ENCODE data around the gene REEP1.

Gene REEP1

DNA sequence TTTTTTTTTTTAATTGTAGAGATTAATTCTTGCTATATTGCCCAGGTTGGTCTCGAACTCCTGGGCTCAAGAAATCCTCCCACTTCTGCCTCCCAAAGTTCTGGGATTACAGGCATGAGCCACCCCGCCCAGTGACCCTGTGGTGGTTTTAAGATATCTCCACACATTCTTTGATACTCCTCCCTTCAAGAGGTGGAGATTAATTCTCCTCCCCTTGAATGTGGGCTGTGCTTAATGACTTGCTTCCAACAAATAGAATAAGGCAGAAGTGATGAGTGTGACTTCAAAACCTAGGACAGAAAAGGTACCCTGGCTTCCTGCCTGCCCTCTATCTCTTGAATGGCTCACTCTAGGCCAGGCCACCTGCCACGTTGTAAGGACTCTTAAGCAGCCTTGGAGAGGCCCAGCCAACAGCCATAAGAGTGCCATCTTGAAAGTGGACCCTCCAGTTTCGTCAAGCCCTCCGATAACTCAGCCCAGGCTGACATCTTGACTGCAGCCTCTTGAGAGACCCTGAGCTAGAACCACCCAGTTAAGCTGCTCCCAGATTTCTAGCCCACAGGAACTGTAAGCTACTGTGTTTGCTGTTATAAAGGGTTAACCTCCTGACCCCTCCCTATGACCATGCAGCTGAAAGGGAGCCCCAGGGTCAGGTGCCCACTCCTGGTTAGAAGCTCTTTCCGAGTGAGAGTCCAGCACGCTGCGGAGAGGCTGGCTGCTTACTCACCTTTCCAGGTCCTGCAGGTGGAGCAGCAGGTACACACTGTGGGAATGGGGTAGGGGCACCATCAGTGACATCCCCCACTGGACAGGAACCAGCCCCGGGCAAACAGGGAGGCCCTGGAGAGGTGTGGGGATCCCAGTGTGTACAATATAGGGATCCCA is 110.5 kb downstream of the REEP1 start:
- in situ Hi-C loops (cut with HindIII; ENCODE audit: low sequenced_read_pairs) = no loop called here

DNA sequence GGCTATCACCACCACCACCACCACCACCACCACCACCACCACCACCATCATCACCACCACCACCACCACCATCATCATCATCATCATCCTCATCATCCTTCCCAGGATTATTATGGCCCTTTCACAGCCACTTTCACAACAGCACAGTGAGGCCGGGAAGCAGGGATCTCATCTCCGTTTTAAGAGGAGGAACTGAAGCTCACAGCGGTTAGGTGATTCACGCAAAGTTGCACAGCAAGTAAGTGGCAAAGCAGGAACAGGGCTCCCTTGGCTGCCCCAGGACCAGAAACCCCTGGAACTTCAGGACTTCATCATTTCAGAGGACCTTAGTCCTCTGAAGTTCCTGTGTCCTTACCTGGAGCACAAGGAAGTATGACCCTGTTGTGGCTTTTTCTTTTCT is 111.4 kb downstream of the REEP1 start:
- in situ Hi-C loops (cut with HindIII; ENCODE audit: low sequenced_read_pairs) = no loop called here

DNA sequence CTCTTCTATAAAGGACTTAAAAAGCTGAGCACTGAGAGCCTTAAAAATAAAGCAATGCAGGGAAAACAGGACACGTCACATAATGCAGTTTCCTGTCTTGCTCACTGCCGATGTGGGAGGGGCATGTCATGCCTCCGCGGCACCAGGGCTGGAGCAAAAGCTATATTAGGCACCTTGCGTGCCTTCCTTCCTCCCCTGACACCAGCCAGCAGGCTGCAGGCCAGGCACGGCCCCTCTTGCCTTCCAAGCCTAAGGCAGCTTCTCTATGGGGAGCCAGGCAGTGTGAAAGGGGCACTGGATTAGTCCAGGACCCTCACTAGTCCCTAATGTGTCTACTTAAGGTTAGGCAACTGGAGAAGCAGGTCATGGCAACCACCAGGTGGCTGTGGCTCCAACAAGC is 111.8 kb downstream of the REEP1 start:
- in situ Hi-C loops (cut with HindIII; ENCODE audit: low sequenced_read_pairs) = no loop called here

DNA sequence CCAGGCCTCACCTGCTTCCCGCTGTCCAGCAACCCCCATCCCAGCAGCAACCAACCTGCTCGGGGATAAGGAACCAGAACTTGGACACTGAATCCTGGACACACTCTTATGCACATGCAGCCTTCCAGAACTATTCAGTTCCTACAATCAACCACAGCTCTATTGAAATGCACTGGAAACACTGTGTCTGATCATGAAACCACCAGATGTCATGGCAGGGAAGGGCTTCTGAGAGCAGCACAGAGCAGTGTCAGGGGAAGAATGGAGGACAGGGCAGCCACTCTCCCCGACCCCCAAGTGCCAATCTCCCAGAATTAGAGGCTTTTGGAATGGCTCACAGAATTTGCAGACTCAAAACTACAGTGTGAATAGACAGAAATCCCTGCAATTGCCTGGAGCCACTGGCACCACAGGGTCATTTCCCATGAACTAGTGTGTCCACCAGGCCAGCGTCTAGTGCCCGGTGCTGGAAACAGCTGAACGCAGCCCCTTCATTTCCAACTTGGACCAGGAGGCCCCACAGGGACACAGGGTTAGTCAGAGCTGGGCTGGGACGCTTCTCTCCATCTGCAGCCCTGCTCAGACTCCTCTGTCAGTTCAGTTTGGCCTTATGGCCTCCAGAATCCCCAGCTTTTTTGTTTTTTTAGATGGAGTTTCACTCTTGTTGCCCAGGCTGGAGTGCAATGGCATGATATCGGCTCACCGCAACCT is 112.6 kb downstream of the REEP1 start:
- in situ Hi-C loops (cut with HindIII; ENCODE audit: low sequenced_read_pairs) = no loop called here

DNA sequence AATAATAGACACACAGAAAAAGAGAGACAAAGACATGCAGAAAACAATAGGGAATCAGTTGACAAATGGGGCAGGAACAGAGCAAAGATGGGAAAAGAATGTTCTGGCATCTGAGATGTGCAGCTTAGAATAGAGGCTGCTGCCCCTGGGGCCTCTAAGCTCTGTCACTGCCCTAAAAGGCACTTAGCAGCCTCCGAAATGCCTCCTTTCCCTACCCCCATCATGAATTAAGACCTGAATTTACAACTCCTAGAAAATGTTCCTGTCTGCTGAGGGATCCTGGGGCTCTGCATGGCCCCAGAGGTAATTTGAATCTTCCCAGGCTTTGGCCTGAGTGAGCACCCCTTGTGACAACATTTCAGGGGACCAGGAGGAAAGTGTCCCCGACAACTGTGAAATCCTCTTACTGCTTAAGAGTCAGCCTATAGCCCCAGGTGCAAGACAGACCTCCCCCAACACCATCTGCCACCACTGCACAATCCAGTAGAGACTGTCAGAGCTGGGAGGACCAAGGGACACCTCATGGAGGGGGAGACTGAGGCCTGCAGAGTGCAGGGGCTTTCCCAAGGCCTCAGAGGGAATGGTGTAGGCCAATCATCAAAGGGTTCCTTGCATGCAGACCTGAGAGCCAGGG is 113.4 kb downstream of the REEP1 start:
- in situ Hi-C loops (cut with HindIII; ENCODE audit: low sequenced_read_pairs) = no loop called here

DNA sequence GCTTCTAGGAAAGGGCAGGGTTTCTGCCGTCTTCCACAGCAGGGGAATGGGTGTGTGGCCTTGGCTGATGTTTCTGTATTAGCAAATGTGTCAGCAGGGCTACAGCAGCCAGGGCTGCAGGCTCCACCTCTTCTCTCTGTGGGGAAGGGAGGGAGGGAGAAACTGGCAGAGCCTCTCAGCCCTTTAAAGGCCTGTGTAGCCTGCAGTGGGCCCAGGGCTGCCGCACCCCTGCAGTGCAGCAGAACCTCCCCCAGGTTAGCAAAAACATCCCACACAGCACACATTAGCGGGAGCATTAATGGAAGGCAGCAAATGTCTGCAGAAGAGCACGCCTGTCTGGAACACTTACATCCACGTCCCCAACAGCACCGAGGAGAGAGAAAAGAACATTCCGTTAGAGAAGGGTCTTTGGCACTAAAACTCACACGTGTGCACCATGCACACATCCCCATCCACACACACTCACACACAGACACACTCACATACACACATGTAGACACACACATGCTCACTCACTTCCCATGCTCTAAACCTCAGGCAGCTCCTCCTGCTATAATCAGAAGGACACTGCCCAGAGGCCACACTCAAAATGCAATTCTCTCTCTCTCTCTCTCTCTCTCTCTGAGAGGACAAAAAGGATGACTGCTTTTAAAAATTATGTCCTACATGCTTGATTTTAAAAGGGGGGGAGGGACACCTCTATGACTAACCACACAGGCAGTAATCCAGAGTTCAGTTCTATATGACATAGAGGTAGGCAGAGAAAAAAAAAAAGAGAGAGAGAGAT is 114.1 kb downstream of the REEP1 start:
- in situ Hi-C loops (cut with HindIII; ENCODE audit: low sequenced_read_pairs) = no loop called here

DNA sequence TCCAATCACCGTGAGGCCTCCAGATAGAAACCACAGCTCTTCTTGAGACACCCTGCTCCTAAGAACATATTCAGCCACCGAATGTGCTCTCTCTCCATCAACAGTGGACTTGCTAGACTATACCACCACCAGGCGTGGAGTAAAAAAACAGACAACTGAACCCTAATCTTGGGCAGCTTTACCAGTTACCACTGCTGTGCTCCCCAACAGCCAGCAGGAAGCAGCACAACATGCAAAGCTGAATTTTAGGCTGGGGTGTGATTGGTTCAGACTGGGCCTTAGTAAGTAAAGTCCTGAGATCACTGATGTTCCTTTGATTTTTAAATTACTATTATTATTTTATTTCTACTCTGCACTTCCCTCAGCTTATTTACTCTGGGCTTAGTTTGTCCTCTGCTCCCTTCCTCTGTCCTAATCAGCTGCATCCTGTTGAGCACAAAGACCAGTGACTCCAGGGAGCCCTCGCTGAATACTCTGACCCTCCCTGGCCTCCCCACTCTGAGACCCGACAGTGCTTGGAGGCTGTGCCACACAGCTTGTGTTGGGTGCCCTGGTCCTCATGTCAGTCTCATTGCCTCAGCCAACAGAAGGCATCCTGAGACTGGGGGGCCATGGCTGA is 116.3 kb downstream of the REEP1 start:
- in situ Hi-C loops (cut with HindIII; ENCODE audit: low sequenced_read_pairs) = no loop called here

DNA sequence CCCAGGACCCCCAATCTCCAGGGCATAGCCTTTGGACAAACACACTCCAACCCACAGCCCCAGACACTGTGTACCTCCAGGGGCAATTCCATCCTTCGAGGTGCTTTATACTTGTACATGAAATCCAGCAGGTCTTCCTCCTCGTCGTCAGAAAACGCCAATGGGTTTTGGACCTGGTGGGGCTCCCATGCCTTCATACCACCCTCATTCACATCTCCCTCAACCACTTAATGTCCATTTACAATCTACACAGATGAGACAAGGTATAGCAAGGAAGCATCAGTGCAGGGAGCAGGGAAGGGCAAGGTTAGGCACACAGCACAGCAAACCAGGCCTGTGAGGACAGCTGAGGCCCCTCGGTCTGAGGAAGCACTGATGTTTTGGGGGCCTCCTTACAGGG is 117.5 kb downstream of the REEP1 start:
- in situ Hi-C loops (cut with HindIII; ENCODE audit: low sequenced_read_pairs) = no loop called here

DNA sequence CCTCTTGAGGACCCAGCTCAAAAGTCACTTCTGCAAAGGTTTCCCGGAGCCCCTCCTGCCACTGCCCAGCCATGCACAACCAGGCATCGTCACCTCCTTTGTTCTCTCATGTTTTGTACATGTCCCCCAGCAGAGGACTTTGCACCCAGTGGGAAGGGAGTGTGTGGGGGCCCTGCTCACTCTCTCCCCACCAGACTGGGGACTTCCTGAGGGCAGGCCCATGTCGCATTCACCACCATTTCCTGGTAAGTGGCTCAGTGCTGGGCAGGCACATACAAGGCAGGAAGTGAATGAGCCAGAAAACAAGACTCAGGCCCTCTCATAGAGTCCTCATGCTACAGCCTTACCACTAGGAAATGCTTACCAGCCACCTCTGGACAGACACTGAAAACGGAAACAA is 119.3 kb downstream of the REEP1 start:
- in situ Hi-C loops (cut with HindIII; ENCODE audit: low sequenced_read_pairs) = no loop called here

DNA sequence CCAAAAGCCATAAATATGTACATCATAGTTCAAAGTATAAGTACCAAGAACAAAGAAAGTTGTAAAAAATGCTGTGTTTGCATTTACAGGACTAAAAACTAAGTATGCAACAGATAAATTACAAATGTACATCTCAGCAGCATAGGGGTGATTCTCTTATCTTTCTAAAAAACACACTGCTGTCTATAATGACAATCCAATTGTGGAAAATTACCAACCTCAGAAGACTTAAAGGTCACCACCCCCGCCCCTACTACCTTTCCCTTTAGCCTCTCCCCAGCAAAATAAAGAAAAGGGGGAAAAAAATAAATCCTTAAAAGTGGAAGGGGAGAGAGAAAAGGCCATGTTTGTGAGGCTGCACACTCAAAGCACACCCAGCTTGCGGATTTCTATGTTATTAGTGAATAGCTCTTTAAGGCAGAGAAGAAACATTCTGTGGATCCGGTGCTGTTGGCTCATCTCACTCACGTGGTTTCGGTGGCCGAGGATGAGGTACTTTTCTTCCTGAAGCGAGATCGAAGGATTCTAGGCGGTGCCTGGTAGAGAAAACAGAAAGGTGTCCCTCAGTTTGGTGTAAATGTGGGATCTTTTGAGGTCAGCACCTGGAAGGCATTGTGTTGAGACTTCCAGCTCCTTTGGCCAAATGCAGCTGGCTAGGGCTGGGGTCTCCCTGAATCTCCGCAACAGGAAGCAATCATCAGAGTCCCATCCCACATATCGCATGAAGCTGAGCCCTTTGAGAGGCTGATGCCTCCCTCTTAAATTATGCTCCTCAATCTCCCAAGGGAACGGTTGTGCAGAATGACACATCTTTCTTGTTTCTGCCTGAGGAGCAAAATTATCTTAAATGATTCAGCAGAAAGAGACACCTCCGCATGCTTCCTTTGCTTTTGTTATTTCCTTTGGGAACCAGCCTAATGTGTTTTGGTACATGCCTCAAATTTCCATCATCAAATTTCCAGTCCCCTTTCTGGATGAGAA is 120.6 kb downstream of the REEP1 start:
- in situ Hi-C loops (cut with HindIII; ENCODE audit: low sequenced_read_pairs) = no loop called here

DNA sequence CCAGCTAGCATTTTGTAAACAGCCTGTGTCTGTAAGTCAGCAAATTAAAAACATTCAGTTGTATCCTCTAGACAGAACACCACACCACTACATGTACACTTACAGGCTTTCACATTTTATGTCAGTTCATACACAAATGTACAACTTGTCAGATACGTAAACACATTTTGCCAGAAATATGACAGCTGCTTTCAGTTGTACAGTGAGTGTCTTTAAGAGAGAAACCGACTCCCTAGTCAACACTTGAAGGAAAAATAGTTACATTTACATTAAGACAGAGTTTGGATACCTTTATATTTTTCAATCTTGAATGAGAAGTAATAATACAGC is 123.0 kb downstream of the REEP1 start:
- in situ Hi-C loops (cut with HindIII; ENCODE audit: low sequenced_read_pairs) = no loop called here

DNA sequence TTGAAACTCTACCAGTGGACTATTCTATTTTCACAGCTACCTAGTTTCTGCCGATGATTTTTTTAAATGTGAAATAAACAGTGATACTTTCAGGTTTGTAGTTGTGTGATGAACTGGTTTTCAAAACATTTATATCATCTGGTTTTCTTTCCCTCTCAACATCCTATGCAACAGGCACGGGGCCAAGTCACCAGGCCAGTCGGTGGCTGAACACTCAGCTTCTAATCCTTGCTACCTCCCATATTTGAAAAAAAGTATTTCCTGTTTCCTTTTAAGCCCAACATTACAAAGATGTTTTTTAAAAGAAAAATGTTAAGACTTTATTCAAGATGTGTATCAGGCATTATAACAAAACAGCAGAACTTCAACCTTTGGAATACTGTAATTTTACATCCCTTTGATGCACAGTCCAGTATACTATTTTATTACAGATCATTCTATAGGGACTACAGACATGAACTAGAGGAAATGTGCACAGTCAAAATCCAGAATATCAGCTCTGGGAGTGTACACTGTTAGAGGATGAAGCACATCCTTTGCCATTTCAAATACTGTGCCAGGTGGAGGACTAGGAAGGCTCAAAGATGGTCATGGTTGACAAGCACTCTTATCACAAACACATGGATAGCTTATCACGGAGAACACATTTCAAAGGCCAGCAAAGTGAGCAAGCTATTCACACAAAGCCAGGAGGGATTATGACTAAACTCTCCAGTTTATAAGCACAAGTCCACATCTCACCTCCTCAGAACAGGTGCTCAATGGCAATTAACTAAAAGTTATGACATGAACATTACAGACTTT is 123.5 kb downstream of the REEP1 start:
- in situ Hi-C loops (cut with HindIII; ENCODE audit: low sequenced_read_pairs) = no loop called here

DNA sequence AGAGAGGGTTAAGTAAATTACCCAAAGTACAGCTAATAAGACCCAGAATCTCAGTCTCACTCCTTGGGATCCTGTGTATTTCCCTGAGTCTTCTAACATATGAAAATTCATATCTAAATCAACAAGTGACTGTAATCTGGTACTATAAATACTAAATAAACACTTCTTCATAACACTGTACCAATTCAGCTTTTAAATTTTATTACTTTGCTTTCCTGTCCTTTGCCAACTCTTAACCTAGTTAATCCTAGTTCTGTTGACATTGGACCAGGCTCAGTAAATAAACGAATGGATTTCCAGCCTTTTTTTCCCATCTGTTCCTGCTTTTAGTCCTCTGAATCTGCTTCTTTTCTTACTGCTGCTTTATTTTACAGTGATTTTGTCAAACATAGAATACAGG is 124.4 kb downstream of the REEP1 start:
- in situ Hi-C loops (cut with HindIII; ENCODE audit: low sequenced_read_pairs) = no loop called here

DNA sequence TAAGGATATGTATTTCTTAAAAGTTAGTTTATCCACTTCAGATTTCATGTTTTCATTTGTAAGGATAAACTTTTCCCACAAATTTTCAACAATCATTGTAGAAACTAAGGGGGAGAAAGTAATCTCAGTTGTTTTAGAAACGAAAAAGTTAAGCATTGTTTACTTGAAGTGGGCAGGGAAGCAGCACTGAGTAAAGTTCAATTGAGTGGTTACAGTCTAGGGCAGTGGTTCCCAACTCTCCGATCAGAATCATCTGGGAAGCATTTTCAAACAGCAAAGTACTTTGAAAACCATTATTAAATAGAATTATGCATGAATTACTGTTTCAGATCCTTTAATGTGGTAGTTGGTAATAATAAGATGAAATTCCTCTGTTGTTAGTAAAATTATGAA is 125.6 kb downstream of the REEP1 start:
- in situ Hi-C loops (cut with HindIII; ENCODE audit: low sequenced_read_pairs) = no loop called here

DNA sequence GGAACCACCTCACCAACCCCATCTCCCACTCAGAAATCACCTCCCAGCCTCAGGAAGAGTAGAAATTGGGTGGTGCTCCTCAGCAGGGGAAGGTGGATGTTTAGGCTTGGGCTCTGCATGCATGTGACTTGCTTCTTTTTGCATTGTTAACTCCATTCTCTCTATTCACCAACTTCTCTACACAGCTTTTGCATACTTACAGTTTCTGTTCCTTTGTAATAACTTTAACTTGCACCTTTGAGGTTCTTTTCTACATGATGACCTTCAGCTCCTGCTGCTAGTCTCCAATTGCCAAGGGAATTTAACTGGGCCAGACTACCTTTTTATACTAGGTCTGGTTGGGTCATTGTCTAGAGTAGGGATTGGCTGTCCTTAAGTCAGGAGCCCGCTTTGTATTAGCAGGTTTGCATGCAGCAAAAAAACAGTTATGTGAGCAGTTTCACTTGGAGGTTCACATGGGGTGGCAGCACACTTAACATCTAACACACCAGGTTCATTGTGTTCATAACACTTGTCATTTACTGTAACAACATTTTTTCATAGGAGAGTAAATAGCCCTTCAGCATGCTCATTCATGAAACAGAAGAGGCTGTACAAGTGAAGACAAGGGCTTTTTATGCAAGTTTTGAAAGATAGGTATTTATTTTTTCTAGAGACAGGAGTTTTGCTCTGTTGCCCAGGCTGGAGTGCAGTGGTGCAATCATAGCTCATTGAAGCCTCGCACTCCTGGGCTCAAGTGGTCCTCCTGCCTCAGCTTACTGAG is 126.2 kb downstream of the REEP1 start:
- in situ Hi-C loops (cut with HindIII; ENCODE audit: low sequenced_read_pairs) = no loop called here

DNA sequence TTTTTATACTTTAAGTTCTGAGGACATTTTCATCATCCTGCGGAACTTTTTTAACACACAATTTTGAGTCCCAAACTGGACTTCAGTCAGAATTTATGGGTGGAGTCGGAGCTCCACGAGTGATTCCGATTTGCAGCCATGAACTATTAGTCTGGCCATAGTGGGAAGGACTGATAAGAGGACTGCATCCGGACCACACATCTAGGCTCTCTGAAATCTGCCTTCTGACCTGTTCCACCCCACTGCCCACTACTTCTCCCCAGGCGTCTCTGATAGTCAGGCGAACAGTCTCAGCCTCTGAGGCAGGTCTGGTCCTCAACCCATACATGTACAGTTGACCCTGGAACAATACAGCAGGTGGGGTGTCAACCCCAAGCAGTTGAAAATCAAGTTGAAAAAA is 133.0 kb downstream of the REEP1 start:
- in situ Hi-C loops (cut with HindIII; ENCODE audit: low sequenced_read_pairs) = no loop called here

DNA sequence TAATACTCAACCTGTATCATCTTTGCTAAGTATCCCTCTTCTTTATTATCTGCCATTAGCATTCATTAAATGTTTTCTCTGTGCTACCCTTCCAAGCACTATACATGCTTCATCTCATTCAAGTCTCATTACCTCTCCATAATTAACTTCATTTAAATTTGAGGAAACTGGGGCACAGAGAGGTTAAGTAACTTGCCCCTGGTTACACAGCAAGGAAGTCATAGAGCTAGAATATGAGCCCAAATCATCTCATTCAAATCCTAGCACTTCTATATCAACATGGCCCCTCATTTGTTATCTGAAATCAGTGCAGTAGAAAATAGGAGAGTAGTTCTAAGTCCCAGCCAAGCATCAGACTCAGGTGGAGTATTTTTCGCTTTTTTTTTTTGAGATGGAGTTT is 133.8 kb downstream of the REEP1 start:
- in situ Hi-C loops (cut with HindIII; ENCODE audit: low sequenced_read_pairs) = no loop called here

DNA sequence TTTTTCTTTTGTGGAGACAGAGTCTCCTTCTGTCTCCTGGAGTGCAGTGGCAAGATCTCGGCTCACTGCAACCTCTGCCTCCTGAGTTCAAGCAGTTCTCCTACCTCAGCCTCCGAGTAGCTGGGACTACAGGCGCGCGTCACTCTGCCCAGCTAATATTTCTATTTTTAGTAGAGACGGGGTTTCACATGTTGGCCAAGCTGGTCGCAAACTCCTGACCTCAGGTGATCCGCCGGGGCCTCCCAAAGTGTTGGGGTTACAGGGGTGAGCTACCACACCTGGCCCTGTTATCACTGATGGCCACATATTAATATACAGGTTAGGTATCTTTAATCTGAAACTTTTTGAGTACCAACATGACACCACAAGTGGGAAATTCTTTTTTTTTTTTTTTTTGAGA is 134.7 kb downstream of the REEP1 start:
- in situ Hi-C loops (cut with HindIII; ENCODE audit: low sequenced_read_pairs) = no loop called here

All from DLD1 (cell line).